ENCODE measurements around the gene SLCO4A1.

Gene SLCO4A1

DNA sequence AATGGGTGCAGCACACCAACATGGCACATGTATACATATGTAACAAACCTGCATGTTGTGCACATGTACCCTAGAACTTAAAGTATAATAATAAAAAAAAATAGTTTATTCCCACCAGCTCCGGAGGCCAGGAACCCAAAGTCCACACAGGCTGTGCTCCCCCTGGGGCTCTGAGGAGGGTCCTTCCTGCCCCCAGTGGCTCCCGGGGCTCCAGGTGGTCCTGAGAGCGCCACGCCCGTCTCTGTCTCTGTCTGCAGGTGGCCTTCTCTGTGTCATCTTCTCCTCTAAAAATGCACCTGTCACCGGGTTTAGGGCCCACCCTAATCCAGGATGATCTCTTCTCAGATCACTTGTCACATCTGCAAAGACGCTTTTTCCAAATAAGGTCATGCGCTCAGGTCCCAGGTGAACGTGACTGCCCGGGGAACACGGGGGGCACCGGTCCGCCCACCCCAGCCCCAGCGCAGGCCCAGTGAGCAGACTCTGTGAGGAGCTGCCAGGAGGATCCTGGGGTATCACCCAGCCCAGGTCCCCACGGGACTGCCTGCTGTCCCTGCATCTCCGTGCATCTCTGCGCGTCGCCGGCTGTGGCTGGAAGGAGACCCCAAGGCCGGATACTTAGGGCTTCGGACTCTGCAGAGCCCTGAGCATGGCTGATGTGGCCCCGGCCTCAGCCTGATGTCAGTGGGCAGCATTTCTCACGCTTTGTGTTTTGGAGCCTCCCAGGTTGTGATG, 11.8 kb downstream of the SLCO4A1 start:
- DNase-seq, result no peak

DNA sequence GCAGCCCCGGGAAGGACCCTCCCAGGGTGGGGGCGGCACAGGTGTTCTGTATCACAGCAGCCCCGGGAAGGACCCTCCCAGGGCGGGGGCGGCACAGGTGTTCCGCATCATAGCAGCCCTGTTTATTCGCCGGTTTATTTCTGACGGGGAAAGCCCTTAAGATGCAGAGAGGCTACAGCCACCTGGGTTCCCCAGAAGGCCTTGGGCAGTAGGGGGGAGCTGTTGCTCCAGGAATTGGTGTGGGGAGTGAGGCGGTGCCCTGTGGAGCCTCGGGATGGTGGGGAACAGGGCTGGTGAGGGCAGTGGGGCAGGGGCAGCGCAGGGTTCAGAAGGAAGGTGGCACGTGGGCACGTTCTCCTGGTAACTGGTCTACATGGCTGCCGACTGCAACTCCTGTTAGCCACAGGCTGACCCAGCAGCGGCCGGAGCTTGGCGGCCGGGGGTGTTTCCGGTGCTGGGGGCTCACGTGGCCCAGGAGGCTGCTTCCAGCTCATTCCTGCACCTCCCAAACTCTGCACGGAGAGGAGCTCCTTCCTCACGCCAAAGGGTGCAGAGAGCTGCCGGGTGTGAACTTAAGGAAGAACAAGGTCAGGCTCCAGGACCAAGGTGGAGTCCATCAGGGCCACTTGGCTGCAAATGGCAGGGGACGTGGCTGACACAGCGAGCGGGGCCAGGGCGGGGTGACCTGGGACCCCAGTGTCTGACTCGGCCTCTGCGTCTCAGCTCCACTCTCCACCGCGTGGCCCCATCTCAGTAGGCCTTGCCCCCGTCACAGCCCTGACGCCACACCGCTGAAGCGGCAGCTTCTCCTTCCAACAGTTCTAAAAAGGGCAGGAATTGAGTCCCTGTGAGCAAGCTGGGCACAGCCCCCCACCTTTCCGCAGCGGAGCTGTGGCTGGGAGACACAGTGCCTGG, 13.2 kb downstream of the SLCO4A1 start:
- DNase-seq, result no peak

DNA sequence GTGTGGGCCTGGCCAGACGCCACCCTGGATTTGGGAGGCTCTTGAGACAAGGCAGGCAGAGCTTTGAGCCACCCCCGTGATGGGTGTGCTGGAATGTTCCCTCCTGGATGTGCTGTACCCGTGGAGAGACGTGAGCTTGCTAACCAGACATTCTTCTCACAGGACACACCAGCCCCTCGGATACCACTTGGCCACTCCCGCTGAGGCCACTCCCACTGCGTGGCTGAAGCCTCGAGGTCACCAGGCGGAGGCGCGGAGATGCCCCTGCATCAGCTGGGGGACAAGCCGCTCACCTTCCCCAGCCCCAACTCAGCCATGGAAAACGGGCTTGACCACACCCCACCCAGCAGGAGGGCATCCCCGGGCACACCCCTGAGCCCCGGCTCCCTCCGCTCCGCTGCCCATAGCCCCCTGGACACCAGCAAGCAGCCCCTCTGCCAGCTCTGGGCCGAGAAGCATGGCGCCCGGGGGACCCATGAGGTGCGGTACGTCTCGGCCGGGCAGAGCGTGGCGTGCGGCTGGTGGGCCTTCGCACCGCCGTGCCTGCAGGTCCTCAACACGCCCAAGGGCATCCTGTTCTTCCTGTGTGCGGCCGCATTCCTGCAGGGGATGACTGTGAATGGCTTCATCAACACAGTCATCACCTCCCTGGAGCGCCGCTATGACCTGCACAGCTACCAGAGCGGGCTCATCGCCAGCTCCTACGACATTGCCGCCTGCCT, 14.1 kb downstream of the SLCO4A1 start:
- no peak for DNase-seq

DNA sequence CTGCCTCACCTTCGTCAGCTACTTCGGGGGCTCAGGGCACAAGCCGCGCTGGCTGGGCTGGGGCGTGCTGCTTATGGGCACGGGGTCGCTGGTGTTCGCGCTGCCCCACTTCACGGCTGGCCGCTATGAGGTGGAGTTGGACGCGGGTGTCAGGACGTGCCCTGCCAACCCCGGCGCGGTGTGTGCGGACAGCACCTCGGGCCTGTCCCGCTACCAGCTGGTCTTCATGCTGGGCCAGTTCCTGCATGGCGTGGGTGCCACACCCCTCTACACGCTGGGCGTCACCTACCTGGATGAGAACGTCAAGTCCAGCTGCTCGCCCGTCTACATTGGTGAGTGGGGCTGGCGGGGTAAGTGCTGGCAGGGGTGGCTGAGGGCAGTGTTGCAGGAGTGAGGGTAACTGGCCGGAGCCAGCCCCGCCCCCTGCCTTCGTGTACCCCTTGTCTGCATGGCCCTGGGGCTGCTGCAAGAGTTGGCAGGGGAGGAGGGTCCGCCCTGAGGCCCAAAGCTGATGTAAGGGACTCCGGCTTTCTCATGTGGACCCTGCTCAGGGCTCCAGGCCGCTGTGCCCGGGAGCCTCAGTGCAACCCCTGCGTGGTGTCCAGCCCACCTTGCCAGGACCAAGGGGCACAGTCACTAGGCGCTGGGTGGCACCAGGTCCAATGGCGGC, 14.8 kb downstream of the SLCO4A1 start:
- no peak for DNase-seq

DNA sequence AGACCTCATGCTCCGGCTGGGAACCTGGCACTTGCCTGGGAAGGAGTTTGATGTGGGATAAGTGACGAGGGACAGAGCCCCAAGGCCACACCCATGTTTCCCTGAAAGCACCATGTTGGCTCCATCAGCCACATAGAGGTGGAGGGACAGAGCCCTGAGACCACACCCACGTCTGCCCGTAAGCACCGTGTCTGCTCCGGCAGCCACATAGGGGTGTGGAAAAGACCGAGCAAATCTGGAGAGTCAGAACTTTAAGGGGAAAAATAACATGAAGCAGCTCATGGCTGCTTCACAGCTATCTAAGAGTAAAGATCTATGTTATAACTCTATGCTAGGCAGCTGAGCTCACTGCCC, 15.3 kb downstream of the SLCO4A1 start:
- DNase-seq, result no peak

DNA sequence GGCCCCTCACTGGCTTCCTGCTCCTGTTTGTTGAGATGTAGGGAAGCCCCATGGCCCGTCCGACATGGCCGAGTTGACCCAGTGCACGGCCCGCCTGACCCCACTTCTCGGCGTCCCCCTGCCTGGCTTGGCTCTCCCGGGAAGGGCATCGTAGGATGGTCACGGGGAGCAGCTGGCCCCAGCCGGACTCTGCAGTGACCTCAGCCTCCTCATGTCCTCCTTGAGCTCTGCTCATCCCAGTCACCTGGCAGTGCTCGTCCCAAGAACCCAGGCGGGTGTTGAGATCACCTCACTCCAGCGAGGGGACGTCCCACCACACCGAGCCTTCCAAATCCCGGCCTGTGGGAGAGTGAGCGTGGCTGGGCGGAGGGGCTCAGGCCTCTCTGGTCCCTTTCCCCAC, 15.7 kb downstream of the SLCO4A1 start:
- DNase-seq, result no peak

DNA sequence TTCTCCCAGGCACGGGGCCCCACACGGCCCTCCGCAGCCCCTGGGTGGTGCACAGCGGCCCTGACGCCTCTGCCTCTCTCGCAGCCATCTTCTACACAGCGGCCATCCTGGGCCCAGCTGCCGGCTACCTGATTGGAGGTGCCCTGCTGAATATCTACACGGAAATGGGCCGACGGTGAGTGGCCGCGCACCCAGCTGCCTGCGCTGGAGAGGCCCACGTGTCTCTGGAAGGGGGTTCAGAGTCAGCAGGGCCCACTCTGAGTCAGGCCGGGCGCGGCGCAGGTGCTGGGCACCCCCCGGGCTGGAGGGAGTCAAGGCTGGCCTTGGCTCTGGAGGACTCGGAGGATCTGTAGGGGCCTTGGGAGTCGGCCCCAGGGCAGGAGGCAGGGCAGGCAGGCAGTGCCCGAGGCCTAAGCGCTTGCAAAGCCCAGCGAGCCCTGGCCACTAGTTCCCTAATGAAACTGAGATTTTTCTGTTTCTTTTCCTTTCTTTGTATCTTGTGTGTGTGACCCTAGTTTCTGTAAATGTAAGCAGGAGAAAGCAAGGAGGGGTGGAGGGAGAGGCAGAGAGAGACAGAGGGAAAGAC, 16.4 kb downstream of the SLCO4A1 start:
- no peak for DNase-seq

DNA sequence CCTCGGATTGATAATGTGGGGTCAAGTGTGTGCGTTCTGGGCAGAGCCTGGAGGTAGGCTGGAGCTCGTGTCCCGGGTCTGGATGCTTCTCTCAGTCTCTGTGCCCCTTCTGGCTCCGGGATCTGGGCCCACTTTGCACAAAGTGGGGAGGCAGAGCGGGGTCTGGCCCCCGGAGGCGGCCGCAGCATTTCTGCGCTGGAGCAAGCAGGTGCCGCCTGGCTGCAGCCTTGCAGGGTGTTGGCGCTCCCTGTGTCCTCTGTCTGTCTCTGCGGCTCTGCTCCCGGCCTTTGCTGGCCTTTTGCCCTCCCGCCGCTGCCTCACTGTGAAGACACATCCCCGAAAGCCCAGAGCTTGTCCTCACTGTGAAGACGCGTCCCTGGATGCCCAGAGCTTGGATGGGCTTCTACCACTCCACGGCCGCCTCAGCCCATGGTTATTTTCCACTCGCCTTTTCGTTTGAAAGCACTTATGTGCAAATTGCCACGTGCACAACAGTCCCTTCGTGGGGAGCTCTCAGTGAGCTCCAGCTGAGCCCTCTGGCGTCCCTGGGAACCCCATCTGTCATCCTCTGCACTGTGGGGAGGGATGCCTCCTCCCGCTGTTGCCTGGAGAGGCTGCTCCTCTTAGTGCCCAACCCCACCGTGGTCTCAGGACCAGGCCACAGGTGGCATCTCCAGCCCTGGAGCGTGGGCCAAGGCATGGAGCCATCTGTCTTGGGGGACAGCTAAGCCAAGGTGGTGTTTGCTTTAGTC, 17.4 kb downstream of the SLCO4A1 start:
- no peak for DNase-seq

DNA sequence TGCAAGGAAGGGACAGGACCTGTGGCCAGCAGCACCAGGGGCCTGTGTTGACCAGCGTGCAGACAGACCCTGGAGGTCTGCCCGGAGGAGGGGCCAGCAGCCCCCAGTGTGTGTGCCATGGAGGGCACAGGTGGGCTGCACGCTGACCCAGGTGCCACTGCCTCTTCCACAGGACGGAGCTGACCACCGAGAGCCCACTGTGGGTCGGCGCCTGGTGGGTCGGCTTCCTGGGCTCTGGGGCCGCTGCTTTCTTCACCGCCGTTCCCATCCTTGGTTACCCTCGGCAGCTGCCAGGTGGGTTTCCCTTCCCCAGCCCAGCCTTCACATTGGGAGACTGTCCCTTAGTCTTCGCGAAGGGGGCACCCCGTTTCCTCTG, 17.9 kb downstream of the SLCO4A1 start:
- DNase-seq, result no peak

DNA sequence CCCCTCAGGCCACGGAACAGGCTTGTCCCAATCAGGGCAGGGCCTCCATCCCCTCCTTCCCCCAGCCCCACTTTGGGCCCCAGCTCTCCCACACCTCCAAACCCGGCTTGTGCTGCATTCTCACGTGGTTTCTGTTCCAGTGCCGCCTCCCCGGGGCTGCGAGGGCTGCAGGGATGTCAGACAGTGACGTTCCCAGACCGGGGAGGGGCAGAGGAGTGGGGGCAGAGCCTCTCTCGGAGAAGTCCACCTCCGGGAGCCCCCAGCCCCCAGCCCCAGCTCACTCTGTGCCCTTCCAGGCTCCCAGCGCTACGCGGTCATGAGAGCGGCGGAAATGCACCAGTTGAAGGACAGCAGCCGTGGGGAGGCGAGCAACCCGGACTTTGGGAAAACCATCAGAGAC, 18.5 kb downstream of the SLCO4A1 start:
- no peak for DNase-seq

DNA sequence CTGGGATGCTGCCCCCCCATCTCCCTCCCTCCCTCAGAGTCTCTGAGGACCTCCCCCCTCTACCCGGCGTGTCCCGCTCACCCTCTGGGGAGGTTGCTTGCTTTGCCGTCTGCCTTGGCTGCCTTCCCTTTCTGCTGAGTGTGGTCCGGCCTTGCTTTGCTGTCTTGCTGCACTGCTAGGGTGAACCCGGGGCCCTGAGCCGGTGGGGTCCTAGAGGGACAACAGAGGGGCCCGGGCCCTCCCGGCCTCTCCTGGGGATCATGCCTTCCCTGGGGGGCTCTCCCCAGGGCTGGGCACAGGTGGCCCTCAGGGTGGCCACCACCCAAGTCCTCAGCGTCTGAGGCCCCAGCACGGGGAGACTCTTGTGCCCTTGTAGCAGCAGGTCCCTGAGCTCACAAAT, 19.3 kb downstream of the SLCO4A1 start:
- DNase-seq, result no peak

DNA sequence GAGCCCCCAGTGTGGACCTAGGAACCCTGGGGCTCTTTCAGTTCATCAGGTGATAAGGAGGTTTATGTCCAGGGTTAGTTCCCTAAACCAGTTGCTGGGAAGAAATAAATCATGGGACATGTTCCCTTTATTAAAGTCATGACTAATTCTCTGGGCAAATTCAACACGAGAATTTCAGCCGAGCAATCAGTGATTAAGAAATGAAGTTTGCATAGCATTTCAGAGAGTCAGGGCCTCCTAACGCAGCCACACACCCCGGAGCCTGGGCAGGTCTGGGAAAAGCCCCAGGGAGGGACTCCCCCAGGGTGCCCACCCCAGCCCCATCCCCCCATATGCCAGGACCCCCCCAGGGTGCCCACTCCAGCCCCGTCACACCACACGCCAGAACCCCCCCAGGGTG, 20.1 kb downstream of the SLCO4A1 start:
- no peak for DNase-seq

DNA sequence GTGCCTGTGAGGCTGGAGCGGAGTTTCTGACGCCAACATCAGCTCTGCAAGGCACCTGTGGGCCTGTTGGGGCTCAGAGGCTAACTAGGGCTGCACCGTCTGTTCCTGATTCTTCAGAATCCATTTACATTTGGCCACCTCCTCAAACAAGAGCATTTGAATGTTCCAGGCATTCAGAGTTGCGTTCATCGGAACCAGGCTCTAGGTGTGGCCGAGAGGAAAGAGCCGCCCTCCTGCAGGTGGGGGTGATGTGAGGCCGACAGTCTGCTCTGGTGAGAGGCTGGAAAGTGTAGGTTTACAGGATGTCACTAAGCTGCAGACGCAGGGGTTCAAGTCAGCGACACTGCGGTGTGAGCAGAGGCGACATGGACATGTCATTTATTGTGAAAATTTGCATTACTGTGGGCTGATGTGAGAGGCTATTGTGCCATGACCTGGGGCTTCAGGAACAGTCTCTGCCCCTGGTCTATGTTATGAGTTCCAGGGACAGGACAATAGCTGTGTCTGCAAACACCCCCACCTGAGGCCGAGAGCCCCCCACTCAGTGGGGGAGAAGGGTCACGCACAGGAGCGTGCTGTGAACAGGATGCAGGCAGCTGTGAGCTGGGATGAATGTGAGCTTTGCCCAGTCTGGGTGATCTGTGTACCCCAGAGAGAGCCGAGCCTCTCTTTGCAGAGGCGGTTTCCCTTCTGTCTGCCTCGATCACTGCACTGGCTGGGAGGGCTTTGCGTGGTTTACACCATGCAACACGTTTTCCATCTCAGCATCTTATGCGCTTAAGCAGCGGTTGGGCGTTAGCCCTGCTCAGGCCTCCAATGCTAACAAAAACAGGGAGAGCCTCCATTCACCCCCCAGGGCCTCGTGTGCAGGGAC, 21.1 kb downstream of the SLCO4A1 start:
- DNase-seq, result no peak

DNA sequence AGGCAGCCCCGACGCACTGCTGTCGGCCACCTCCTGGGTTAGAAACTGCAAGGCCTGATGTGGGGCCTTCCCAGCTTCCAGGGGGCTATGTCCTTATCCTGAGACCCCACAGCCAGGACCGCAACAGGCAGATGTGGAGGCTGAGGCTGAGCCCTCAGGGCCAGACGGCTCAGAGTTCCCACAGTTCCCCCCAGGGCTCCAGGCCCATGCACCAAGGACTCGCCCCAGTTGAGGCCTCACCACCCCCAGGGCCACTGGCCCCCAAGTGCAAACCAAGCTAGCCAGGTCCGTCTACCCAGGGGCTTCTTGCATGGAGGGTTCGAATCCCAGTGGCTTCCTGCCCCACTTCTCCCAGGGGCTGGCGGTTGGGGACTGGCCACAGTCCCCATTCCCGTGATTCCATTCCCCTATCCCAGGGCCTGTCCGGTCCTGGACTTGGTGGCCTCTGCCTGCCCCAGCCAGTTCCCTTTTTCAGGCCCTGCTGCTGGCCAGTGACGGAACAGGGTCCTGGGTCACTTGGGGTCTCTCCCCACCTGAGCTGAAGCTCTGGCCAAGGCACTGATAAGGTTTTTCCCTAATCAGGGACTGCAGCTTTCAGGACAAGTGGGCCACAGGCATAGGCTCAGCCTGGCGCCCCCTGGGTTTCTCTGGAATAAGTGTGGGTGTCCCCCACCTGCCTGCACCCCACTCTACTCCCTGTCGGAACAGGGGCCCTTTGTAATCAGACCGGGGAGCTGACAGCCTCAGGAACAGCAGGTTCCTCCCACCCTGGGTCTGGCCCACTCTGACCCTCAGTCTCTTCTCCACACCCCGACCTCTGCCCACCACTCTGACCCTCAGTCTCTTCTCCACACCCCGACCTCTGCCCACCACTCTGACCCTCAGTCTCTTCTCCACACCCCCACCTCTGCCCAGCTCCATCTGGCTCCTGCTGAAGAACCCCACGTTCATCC, 22.0 kb downstream of the SLCO4A1 start:
- DNase-seq, result no peak

DNA sequence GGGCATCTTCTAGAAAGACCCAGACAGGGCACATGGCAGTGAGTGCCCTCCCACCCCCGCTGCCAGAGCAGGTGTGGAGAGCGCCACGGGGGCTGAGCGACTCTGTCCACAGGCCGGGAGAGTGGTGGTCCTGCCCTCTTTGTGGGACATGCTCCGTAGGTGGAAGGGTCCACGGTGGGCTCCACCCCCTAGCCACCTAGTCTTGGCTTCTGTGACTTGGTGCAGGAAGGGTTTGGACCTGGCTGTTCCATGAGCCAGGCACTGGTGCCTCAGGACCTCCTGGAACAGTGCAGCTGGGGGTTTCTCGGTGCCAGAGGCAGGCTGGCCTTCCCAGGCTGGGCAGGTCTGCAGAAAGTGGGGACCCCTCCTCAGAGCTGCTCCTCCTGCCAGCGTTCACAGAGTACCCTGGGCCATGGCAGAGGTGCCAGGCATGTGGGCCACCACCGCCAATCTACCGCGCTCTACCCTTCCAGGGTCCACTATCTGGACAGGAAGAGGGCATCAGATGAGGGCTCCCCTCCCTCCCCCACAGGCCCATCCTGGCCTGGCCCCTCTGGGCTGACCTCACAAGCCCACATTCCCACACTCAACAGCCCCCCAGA, 23.0 kb downstream of the SLCO4A1 start:
- DNase-seq, result no peak

DNA sequence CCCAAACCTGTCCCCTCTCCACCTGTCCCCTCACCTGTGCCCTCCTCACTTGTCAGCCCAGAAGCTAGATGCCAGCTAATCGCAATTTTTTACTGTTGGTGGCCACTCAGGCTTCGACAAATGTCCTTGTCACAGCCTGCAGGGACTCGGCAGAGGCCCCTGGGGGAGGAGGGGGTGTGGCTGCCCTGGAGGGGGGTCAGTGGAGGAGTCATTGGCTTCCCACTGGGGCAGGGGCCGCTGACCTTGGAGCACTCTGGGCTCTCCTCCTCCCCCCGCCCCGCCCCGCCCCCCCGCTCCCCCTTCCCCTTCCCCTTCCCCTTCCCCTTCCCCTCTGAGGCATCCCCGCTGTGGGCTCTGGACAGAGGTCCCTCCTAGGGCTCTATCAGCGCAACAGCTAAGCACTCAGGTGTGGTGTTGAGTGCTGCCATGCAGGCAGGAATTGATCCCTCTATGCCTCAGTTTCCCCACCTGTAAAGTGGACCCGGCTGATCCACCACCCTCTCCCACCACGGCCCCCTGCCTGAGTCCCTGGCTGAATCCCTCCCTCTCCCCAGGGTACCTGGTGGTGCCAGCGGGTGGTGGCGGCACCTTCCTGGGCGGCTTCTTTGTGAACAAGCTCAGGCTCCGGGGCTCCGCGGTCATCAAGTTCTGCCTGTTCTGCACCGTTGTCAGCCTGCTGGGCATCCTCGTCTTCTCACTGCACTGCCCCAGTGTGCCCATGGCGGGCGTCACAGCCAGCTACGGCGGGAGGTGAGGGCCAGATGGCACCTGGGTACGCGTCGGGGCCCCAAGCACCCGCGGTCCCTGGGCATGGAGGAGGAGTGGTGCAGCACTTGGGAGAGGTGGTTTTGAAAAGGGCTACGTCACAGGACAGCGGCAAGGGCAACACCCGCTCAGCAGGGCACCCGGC, 23.8 kb downstream of the SLCO4A1 start:
- no peak for DNase-seq

DNA sequence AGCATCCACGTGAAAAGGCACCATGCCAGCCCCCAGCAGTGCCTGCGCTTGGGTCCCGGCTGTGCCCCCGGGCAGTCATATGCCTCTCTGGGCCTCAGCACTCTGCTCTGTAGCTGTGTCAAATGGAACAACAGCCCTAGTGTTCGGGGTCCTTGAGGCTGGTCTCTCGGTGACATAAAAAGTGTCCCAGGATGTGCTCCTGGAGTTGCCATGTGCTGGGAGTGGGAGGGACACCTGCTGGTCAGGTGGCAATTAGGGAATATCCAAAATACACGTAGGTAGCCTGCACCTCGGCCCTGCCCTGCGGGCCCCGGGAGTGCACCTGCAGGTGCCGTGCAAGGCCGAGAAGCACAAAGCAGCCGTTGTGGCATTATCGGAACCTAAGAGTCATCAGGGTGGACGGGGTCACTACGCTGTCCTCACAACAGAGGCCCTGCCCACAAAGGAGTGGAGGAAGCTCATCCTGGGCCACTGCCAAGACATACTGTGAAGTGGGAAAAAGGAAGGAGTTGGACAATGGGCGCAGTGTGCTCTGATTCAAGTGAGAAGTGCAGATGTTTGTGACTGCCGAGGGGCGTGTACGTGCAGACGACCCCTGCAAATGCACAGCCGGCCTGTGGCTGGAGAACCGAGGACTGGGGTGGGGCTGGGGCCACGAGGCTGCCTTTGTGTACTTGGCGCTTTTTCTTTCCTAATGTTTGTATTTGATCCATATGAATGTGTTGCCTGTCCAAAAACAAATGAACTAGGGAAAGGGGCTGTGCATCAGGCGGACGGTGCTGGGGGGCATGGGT, 24.6 kb downstream of the SLCO4A1 start:
- no peak for DNase-seq
